WTC11 (cell line): Measurements from ENCODE around the gene CD226. TPM values are rescaled to one million over a fixed set of nuclear protein-coding genes. Genes with fewer than 3 reads are reported as not detected.

Experiments
- ATAC-seq: fragments of 200-7000 bp; cut with Tn5 transposase; 2 replicates; pipeline ENCODE4 v1.10.0; 2021; ENCODE audit warnings: mild to moderate bottlenecking, moderate library complexity
- CTCF ChIA-PET: fragments of 300-600 bp; sonication (Branson Sonifier 250); formaldehyde crosslinking; loops from one replicate; lab custom pipeline; 2021; ENCODE audit warnings: antibody characterized with exemption; lab: Charles Lee
- POLR2A ChIA-PET: fragments of 350-600 bp; sonication (Branson Sonifier 250); formaldehyde crosslinking; loops from one replicate; lab custom pipeline; 2021; ENCODE audit warnings: antibody characterized with exemption; lab: Charles Lee
- DNase-seq: peaks from one replicate; pipeline ENCODE4 v3.0.0; 2021; ENCODE audit warnings: low spot score
- H3K27ac Mint-ChIP-seq: 2 replicates; pipeline ENCODE4 v1.8.0; 2021; ENCODE audit warnings: mixed read lengths
- H3K27me3 Mint-ChIP-seq: 2 replicates; pipeline ENCODE4 v1.8.0; 2021; ENCODE audit warnings: low read depth, mild to moderate bottlenecking, moderate library complexity, mixed read lengths
- H3K36me3 Mint-ChIP-seq: 2 replicates; pipeline ENCODE4 v1.8.0; 2021; ENCODE audit warnings: mixed read lengths
- H3K4me1 Mint-ChIP-seq: 2 replicates; pipeline ENCODE4 v1.8.0; 2022; ENCODE audit warnings: mixed read lengths
- H3K4me3 Mint-ChIP-seq: 2 replicates; pipeline ENCODE4 v1.8.0; 2021; ENCODE audit warnings: mild to moderate bottlenecking, moderate library complexity, mixed read lengths
- H3K9me3 Mint-ChIP-seq: 2 replicates; pipeline ENCODE4 v1.8.0; 2021; ENCODE audit warnings: mixed read lengths
- CDX4 ChIP-seq: fragments of 250-450 bp; sonication (Bioruptor Pico); IDR thresholded peaks from 2 replicates; pipeline ENCODE4 v1.9.0; 2021; ENCODE audit warnings: moderate library complexity, mild to moderate bottlenecking, inconsistent platforms, borderline replicate concordance
- CREM ChIP-seq: sonication (generic); formaldehyde crosslinking; IDR thresholded peaks from 2 replicates; pipeline ENCODE4 v1.8.1; 2022; ENCODE audit warnings: mild to moderate bottlenecking, missing genetic modification reagents, moderate library complexity
- EMX1 ChIP-seq: fragments of 250-450 bp; sonication (Bioruptor Pico); IDR thresholded peaks from 2 replicates; pipeline ENCODE4 v1.8.0; 2021; ENCODE audit warnings: mild to moderate bottlenecking
- GTF2I ChIP-seq: fragments of 250-450 bp; sonication (Bioruptor Pico); conservative IDR thresholded peaks from 2 replicates; pipeline ENCODE4 v1.4.0; 2021; ENCODE audit warnings: mild to moderate bottlenecking
- KAT7 ChIP-seq: sonication (generic); formaldehyde crosslinking; IDR thresholded peaks from 2 replicates; pipeline ENCODE4 v1.8.1; 2023; ENCODE audit warnings: missing genetic modification reagents, mild to moderate bottlenecking, borderline replicate concordance
- MAX ChIP-seq: sonication (generic); formaldehyde crosslinking; IDR thresholded peaks from 2 replicates; pipeline ENCODE4 v1.8.0; 2022; ENCODE audit warnings: mild to moderate bottlenecking, missing genetic modification reagents
- MYBL2 ChIP-seq: sonication (generic); formaldehyde crosslinking; IDR thresholded peaks from 2 replicates; pipeline ENCODE4 v1.8.1; 2023; ENCODE audit warnings: mild to moderate bottlenecking, moderate library complexity, missing genetic modification reagents
- NFYB ChIP-seq: sonication (generic); formaldehyde crosslinking; conservative IDR thresholded peaks from 2 replicates; pipeline ENCODE4 v1.8.0; 2022; ENCODE audit warnings: low read depth, missing genetic modification reagents
- RORB ChIP-seq: fragments of 250-450 bp; sonication (Bioruptor Pico); IDR thresholded peaks from 2 replicates; pipeline ENCODE4 v1.9.0; 2021; ENCODE audit warnings: mild to moderate bottlenecking
- TP53 ChIP-seq: sonication (generic); formaldehyde crosslinking; IDR thresholded peaks from 2 replicates; pipeline ENCODE4 v1.8.1; 2023; ENCODE audit warnings: mild to moderate bottlenecking, missing genetic modification reagents
- ZNF219 ChIP-seq: sonication (generic); formaldehyde crosslinking; IDR thresholded peaks from 2 replicates; pipeline ENCODE4 v1.8.0; 2023; ENCODE audit warnings: missing genetic modification reagents, mild to moderate bottlenecking, borderline replicate concordance
- ZNF317 ChIP-seq: sonication (generic); formaldehyde crosslinking; IDR thresholded peaks from 2 replicates; pipeline ENCODE4 v1.8.1; 2023; ENCODE audit warnings: low read depth, mild to moderate bottlenecking, moderate library complexity, missing genetic modification reagents, borderline replicate concordance
- total RNA-seq: library from RNA; stranded (reverse); gene quantifications from 3 replicates; pipeline ENCODE4 v1.2.3, GENCODE V29; 2021
- TF ChIP-seq, protein P1 (sequence below): sonication (generic); formaldehyde crosslinking; IDR thresholded peaks from 2 replicates; pipeline ENCODE4 v1.8.1; 2022; ENCODE audit warnings: mild to moderate bottlenecking, moderate library complexity, missing genetic modification reagents
- TF ChIP-seq, protein P2 (sequence below): sonication (generic); formaldehyde crosslinking; IDR thresholded peaks from 2 replicates; pipeline ENCODE4 v1.8.1; 2023; ENCODE audit warnings: mild to moderate bottlenecking, missing genetic modification reagents
- TF ChIP-seq, protein P3 (sequence below): fragments of 250-450 bp; sonication (Bioruptor Pico); IDR thresholded peaks from 2 replicates; pipeline ENCODE4 v1.9.0; 2021; ENCODE audit warnings: mild to moderate bottlenecking, borderline replicate concordance
- TF ChIP-seq, protein P4 (sequence below): sonication (generic); formaldehyde crosslinking; IDR thresholded peaks from 2 replicates; pipeline ENCODE4 v1.8.1; 2023; ENCODE audit warnings: mild to moderate bottlenecking, missing genetic modification reagents, borderline replicate concordance

CD226 gene
- total RNA-seq, 1 experiment from 2014 or later, result 0.24 TPM

- Mint-ChIP-seq H3K4me3 (no peak overlapping the region), H3K27me3 (no peaks in the 10 kb centered on the region), H3K9me3 (peaks cover 15% of the 10 kb centered on the region), H3K27ac (no peak overlapping the region), H3K4me1 (peaks cover 8% of the 10 kb centered on the region), H3K36me3 (peaks cover 3% of the 10 kb centered on the region)
- ATAC-seq (peak; percentile 65), DNase-seq (peak; percentile 30)
- ChIA-PET POLR2A (no interaction called here), CTCF (interaction anchor here (1.0 kb wide), 1 partner anchor 9 kb away, joined by 7 read pairs; no protein-coding TSS in a partner anchor)
- TF ChIP-seq ZNF219 (CRISPR knock-in tag) (no peak), EMX1 (CRISPR knock-in tag) (no peak), MYBL2 (no peak), RORB (CRISPR knock-in tag) (no peak), MAX (CRISPR knock-in tag) (no peak)
- TF ChIP-seq, protein P1, sequence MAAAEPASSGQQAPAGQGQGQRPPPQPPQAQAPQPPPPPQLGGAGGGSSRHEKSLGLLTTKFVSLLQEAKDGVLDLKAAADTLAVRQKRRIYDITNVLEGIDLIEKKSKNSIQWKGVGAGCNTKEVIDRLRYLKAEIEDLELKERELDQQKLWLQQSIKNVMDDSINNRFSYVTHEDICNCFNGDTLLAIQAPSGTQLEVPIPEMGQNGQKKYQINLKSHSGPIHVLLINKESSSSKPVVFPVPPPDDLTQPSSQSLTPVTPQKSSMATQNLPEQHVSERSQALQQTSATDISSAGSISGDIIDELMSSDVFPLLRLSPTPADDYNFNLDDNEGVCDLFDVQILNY (CRISPR knock-in tag), result no peak
- TF ChIP-seq, protein P2, sequence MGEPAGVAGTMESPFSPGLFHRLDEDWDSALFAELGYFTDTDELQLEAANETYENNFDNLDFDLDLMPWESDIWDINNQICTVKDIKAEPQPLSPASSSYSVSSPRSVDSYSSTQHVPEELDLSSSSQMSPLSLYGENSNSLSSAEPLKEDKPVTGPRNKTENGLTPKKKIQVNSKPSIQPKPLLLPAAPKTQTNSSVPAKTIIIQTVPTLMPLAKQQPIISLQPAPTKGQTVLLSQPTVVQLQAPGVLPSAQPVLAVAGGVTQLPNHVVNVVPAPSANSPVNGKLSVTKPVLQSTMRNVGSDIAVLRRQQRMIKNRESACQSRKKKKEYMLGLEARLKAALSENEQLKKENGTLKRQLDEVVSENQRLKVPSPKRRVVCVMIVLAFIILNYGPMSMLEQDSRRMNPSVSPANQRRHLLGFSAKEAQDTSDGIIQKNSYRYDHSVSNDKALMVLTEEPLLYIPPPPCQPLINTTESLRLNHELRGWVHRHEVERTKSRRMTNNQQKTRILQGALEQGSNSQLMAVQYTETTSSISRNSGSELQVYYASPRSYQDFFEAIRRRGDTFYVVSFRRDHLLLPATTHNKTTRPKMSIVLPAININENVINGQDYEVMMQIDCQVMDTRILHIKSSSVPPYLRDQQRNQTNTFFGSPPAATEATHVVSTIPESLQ, result no peak
- TF ChIP-seq, protein P3, sequence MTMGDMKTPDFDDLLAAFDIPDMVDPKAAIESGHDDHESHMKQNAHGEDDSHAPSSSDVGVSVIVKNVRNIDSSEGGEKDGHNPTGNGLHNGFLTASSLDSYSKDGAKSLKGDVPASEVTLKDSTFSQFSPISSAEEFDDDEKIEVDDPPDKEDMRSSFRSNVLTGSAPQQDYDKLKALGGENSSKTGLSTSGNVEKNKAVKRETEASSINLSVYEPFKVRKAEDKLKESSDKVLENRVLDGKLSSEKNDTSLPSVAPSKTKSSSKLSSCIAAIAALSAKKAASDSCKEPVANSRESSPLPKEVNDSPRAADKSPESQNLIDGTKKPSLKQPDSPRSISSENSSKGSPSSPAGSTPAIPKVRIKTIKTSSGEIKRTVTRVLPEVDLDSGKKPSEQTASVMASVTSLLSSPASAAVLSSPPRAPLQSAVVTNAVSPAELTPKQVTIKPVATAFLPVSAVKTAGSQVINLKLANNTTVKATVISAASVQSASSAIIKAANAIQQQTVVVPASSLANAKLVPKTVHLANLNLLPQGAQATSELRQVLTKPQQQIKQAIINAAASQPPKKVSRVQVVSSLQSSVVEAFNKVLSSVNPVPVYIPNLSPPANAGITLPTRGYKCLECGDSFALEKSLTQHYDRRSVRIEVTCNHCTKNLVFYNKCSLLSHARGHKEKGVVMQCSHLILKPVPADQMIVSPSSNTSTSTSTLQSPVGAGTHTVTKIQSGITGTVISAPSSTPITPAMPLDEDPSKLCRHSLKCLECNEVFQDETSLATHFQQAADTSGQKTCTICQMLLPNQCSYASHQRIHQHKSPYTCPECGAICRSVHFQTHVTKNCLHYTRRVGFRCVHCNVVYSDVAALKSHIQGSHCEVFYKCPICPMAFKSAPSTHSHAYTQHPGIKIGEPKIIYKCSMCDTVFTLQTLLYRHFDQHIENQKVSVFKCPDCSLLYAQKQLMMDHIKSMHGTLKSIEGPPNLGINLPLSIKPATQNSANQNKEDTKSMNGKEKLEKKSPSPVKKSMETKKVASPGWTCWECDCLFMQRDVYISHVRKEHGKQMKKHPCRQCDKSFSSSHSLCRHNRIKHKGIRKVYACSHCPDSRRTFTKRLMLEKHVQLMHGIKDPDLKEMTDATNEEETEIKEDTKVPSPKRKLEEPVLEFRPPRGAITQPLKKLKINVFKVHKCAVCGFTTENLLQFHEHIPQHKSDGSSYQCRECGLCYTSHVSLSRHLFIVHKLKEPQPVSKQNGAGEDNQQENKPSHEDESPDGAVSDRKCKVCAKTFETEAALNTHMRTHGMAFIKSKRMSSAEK (CRISPR knock-in tag), result no peak
Observed at GRCh38 chr18:69968039-69968438, 20.4 kb upstream of the CD226 start.

DNA sequence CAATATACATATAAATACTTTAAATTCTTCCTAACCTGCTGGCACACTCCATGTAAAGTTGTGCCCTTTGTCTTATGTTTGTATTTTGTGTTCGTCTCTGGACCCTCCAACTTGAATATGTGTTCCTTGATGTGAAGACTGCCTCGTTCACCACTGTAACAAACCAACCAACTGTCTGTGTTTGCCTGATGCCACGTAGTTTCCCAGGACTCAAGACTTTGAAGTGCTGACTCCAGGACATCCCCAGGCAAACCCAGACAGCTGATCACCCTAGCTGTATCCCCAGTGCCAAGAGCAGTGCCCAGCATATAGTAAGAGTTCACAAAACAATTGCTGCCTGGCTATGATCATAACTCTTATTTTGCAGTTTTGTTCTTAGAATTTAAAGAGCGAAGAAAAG lies 15.5 kb upstream of the CD226 start:
- POLR2A ChIA-PET, result no interaction called here

More for the DNA sequence above, 15.5 kb upstream of the CD226 start:
- DNase-seq (no peak), ATAC-seq (no peak)
- Mint-ChIP-seq H3K27ac (no peak overlapping the region), H3K9me3 (no peaks in the 10 kb centered on the region), H3K4me1 (peaks cover 7% of the 10 kb centered on the region; the same call in 1 of the 2 replicates), H3K4me3 (no peak overlapping the region), H3K36me3 (no peaks in the 10 kb centered on the region), H3K27me3 (no peaks in the 10 kb centered on the region)
- CTCF ChIA-PET, result no interaction called here
- TF ChIP-seq ZNF219 (CRISPR knock-in tag), result no peak
- no peak for TF ChIP-seq GTF2I (CRISPR knock-in tag)
- TF ChIP-seq, protein P4, sequence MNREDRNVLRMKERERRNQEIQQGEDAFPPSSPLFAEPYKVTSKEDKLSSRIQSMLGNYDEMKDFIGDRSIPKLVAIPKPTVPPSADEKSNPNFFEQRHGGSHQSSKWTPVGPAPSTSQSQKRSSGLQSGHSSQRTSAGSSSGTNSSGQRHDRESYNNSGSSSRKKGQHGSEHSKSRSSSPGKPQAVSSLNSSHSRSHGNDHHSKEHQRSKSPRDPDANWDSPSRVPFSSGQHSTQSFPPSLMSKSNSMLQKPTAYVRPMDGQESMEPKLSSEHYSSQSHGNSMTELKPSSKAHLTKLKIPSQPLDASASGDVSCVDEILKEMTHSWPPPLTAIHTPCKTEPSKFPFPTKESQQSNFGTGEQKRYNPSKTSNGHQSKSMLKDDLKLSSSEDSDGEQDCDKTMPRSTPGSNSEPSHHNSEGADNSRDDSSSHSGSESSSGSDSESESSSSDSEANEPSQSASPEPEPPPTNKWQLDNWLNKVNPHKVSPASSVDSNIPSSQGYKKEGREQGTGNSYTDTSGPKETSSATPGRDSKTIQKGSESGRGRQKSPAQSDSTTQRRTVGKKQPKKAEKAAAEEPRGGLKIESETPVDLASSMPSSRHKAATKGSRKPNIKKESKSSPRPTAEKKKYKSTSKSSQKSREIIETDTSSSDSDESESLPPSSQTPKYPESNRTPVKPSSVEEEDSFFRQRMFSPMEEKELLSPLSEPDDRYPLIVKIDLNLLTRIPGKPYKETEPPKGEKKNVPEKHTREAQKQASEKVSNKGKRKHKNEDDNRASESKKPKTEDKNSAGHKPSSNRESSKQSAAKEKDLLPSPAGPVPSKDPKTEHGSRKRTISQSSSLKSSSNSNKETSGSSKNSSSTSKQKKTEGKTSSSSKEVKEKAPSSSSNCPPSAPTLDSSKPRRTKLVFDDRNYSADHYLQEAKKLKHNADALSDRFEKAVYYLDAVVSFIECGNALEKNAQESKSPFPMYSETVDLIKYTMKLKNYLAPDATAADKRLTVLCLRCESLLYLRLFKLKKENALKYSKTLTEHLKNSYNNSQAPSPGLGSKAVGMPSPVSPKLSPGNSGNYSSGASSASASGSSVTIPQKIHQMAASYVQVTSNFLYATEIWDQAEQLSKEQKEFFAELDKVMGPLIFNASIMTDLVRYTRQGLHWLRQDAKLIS, result no peak
- TF ChIP-seq ZNF317, result no peak
- no peak for TF ChIP-seq TP53 (CRISPR knock-in tag)
- TF ChIP-seq CREM (CRISPR knock-in tag), result no peak
- TF ChIP-seq KAT7, result no peak
- no peak for TF ChIP-seq NFYB (CRISPR knock-in tag)
- no peak for TF ChIP-seq CDX4 (CRISPR knock-in tag)
